Measurements from ENCODE around the gene WDR46. TPM values are rescaled to one million over a fixed set of nuclear protein-coding genes. Genes with fewer than 3 reads are reported as not detected.
A peak's percentile ranks its signal among the peaks of the same experiment; 100 is the strongest.

WDR46 gene
- total and polyA plus RNA-seq, 10 of the 15 experiments (the other 5 are each of a cell fraction or from before 2014, with no cell fraction given) = 10.1 to 147 (median 86.0) TPM

DNA sequence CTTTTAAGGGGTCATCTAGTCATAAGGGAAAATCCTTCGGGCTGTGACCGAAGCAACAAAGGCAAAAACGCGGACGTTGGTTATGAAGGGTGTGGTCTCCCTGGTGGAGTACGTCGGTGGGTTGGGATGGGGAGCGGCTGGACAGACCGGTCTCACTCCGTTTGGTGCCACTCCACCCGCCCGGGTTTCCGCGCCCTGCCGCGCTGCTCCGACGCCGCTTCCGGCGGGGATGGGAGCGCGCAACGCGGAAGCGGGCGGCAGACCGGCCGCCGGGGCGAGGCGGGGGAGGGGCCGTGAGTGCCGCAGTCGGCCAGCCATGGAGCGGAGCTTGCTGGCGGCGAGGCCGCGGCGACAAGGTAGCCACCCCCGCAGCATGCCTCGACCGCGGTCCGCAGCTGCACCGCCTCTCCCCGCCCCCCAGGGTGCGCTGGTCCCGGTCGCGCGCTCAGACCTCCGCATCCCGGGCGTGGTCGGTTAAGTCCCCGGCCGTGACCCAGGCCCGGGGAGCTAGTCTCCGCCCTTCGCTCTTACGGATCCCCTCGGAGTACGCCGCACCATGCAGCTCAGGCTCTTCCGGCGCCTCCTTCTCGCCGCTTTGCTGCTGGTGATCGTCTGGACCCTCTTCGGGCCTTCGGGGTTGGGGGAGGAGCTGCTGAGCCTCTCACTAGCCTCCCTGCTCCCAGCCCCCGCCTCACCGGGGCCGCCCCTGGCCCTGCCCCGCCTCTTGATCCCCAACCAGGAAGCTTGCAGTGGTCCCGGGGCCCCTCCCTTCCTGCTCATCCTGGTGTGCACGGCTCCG, 12.0 kb downstream of the WDR46 start, which contains the start of gene B3GALT4 (continued):
- TF ChIP-seq RELA (IDR thresholded peaks at IDR 0.05; ENCODE audit: borderline replicate concordance, partially characterized antibody) = peak; percentile 17
- TF ChIP-seq GATAD2B (conservative IDR thresholded peaks at IDR 0.05; ENCODE audit: low read depth) = peak; percentile 99
- peak; percentile 20 for TF ChIP-seq SP1 (IDR thresholded peaks at IDR 0.05; ENCODE audit: low read depth, low read length)
- peak; percentile 48; the same call in 2 of the 3 replicates for TF ChIP-seq POU2F2 (IDR thresholded peaks at IDR 0.05; ENCODE audit: borderline replicate concordance, low read depth, low read length)
- peak; percentile 71 for TF ChIP-seq NR2F1 (conservative IDR thresholded peaks at IDR 0.05)
- no peak for TF ChIP-seq NRF1 (conservative IDR thresholded peaks at IDR 0.05; ENCODE audit: low read depth, low read length)
- peak; percentile 71 for TF ChIP-seq TCF3 (IDR thresholded peaks at IDR 0.05; ENCODE audit: borderline replicate concordance, insufficient read depth, low read depth, low read length)
- peak; percentile 67 for TF ChIP-seq MXI1 (IDR thresholded peaks at IDR 0.05; ENCODE audit: low read depth, low read length)
- TF ChIP-seq, protein P1, sequence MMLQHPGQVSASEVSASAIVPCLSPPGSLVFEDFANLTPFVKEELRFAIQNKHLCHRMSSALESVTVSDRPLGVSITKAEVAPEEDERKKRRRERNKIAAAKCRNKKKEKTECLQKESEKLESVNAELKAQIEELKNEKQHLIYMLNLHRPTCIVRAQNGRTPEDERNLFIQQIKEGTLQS (IDR thresholded peaks at IDR 0.05; ENCODE audit: borderline replicate concordance, extremely low read depth, low read depth, low read length) = no peak
- no peak for TF ChIP-seq BMI1 (IDR thresholded peaks at IDR 0.05; ENCODE audit: borderline replicate concordance)
- no peak for TF ChIP-seq NFYB (IDR thresholded peaks at IDR 0.05; ENCODE audit: insufficient read depth, low read depth, low read length)
- TF ChIP-seq EED (IDR thresholded peaks at IDR 0.05; ENCODE audit: low read depth) = 0 out of 2 replicates have a peak, but pooled peaks have one; percentile 8
- no peak; the same call in 1 of the 2 replicates for TF ChIP-seq ZBED1 (IDR thresholded peaks at IDR 0.05; ENCODE audit: borderline replicate concordance)
- TF ChIP-seq, protein P2, sequence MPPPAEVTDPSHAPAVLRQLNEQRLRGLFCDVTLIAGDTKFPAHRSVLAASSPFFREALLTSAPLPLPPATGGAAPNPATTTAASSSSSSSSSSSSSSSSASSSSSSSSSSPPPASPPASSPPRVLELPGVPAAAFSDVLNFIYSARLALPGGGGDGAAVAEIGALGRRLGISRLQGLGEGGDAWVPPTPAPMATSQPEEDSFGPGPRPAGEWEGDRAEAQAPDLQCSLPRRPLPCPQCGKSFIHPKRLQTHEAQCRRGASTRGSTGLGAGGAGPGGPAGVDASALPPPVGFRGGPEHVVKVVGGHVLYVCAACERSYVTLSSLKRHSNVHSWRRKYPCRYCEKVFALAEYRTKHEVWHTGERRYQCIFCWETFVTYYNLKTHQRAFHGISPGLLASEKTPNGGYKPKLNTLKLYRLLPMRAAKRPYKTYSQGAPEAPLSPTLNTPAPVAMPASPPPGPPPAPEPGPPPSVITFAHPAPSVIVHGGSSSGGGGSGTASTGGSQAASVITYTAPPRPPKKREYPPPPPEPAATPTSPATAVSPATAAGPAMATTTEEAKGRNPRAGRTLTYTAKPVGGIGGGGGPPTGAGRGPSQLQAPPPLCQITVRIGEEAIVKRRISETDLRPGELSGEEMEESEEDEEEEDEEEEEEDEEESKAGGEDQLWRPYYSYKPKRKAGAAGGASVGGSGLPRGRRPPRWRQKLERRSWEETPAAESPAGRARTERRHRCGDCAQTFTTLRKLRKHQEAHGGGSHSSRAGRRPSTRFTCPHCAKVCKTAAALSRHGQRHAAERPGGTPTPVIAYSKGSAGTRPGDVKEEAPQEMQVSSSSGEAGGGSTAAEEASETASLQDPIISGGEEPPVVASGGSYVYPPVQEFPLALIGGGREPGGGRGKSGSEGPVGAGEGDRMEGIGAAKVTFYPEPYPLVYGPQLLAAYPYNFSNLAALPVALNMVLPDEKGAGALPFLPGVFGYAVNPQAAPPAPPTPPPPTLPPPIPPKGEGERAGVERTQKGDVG (CRISPR knock-in tag; IDR thresholded peaks at IDR 0.05) = peak; percentile 73
- no peak for TF ChIP-seq SMAD1 (IDR thresholded peaks at IDR 0.05; ENCODE audit: low read depth, partially characterized antibody)
- TF ChIP-seq POLR2AphosphoS5 (IDR thresholded peaks at IDR 0.05; ENCODE audit: low read length) = peak; percentile 91
- TF ChIP-seq, protein P3, sequence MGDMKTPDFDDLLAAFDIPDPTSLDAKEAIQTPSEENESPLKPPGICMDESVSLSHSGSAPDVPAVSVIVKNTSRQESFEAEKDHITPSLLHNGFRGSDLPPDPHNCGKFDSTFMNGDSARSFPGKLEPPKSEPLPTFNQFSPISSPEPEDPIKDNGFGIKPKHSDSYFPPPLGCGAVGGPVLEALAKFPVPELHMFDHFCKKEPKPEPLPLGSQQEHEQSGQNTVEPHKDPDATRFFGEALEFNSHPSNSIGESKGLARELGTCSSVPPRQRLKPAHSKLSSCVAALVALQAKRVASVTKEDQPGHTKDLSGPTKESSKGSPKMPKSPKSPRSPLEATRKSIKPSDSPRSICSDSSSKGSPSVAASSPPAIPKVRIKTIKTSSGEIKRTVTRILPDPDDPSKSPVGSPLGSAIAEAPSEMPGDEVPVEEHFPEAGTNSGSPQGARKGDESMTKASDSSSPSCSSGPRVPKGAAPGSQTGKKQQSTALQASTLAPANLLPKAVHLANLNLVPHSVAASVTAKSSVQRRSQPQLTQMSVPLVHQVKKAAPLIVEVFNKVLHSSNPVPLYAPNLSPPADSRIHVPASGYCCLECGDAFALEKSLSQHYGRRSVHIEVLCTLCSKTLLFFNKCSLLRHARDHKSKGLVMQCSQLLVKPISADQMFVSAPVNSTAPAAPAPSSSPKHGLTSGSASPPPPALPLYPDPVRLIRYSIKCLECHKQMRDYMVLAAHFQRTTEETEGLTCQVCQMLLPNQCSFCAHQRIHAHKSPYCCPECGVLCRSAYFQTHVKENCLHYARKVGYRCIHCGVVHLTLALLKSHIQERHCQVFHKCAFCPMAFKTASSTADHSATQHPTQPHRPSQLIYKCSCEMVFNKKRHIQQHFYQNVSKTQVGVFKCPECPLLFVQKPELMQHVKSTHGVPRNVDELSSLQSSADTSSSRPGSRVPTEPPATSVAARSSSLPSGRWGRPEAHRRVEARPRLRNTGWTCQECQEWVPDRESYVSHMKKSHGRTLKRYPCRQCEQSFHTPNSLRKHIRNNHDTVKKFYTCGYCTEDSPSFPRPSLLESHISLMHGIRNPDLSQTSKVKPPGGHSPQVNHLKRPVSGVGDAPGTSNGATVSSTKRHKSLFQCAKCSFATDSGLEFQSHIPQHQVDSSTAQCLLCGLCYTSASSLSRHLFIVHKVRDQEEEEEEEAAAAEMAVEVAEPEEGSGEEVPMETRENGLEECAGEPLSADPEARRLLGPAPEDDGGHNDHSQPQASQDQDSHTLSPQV (IDR thresholded peaks at IDR 0.05) = peak; percentile 47; the same call in 1 of the 2 replicates
- TF ChIP-seq GABPA (IDR thresholded peaks at IDR 0.05; ENCODE audit: low read depth) = no peak
- peak; percentile 85 for TF ChIP-seq IKZF1 (conservative IDR thresholded peaks at IDR 0.05)
- TF ChIP-seq MEF2B (IDR thresholded peaks at IDR 0.05; ENCODE audit: partially characterized antibody, poor library complexity, severe bottlenecking) = no peak
- no peak for TF ChIP-seq JUNB (IDR thresholded peaks at IDR 0.05)

Measured in GM12878 (cell line).